HG02678 (cell line): ENCODE results near the gene KLLN.
"Not testable (repeated sequence)": the region's sequence is repeated elsewhere in the genome, so short reads cannot be mapped to it uniquely, and the experiment has no call there.

Experiments used
- ATAC-seq: cut with Tn5 transposase; IDR thresholded peaks from one replicate; pipeline ENCODE4 v1.9.1; 2021; ENCODE audit warnings: mild to moderate bottlenecking, moderate library complexity; ENCODE audit not compliant: unreplicated experiment

KLLN gene

GRCh38 chr10:87866412-87866974 is 3.2 kb upstream of the KLLN start:
- ATAC-seq: no peak

DNA sequence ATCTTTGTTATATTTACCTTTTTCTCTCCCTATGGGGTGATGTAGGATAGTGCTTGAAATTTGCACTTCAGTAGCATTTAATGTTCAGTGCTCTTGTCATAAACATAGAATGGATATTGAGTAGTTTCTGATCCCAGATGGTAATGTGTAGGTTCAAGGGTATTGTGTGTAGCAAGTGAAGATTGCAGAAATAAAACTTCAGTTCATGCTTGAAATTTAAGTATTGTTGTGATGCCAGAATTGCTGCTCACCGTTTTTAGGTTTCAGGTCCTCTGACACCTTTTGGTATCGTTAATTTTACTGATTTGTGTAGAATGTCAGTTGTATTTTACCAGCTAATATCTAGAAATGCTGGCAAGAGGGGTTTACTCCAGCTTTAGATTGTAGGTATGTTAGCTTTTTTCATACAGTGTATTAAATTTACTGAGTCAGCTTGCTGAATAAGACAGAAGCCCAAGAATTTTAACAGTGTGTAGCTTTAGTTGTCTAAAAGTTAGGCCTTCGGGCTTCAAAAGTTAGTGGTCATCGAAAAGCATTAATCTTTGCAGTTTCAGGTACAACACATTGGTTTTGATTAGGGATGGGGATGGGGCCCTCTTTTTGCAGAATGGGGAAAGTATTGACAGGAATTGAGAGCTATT is 2.0 kb upstream of the KLLN start:
- ATAC-seq: no peak

DNA sequence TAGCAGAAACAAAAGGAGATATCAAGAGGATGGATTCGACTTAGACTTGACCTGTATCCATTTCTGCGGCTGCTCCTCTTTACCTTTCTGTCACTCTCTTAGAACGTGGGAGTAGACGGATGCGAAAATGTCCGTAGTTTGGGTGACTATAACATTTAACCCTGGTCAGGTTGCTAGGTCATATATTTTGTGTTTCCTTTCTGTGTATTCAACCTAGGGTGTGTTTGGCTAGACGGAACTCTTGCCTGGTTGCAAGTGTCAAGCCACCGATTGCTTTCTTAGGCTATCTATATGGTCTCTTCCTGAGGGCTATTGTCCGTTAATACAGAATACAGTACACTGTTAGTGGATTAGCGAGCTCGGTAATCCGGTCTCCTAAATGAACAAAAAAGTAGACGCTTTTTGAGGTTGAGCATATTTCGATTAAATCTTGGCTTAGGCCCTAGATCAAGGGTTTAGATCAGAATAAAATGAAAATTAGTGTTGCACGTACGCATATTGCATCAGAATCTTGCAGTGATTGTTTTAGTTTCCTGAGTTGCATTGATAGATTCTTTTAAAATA is 1.2 kb upstream of the KLLN start:
- ATAC-seq: no peak

DNA sequence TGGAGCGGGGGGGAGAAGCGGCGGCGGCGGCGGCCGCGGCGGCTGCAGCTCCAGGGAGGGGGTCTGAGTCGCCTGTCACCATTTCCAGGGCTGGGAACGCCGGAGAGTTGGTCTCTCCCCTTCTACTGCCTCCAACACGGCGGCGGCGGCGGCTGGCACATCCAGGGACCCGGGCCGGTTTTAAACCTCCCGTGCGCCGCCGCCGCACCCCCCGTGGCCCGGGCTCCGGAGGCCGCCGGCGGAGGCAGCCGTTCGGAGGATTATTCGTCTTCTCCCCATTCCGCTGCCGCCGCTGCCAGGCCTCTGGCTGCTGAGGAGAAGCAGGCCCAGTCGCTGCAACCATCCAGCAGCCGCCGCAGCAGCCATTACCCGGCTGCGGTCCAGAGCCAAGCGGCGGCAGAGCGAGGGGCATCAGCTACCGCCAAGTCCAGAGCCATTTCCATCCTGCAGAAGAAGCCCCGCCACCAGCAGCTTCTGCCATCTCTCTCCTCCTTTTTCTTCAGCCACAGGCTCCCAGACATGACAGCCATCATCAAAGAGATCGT is 690 bp upstream of the KLLN start:
- not testable (repeated sequence) for ATAC-seq

GRCh38 chr10:87862679-87863052 is 667 bp downstream of the KLLN start:
- ATAC-seq: peak; percentile 16

DNA sequence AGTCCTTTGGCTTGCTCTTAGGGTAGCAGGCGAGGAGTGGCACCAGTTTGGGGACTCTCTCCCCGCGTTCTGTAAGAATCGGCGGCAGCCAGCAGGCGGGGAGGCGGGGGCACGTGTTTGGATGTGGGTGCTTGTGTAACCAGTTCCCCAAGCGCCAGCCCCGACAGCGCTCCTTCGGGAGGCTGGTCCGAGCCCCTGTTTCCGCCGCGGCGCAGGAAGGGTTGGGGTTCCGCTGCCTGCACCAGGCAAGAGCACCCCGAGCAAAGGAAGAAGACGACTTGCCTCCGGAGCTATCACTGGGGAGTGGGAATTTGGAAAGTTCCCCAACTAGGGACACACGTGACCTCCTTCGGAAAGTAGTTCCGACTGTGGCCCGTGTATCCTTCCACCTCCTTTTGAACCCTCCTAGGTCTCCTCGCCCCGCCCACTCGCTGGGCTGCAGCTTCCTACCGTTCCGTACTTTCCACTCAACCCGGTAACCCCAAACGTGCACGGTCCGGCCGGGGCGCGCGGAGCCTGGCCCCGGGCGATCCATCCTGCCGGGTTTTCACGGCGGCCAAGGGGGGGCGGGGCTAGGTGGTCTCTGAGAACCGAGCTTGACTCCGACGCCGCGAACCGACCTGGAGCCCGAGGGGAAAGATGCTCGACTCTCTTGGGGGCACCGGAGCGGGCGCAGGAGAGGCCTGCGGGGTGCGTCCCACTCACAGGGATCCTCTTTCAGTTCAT is 1.2 kb downstream of the KLLN start:
- ATAC-seq: peak; percentile 50

GRCh38 chr10:87861566-87861952 is 1.8 kb downstream of the KLLN start:
- ATAC-seq: peak; percentile 13

GRCh38 chr10:87860816-87861403 is 2.4 kb downstream of the KLLN start:
- no peak for ATAC-seq

DNA sequence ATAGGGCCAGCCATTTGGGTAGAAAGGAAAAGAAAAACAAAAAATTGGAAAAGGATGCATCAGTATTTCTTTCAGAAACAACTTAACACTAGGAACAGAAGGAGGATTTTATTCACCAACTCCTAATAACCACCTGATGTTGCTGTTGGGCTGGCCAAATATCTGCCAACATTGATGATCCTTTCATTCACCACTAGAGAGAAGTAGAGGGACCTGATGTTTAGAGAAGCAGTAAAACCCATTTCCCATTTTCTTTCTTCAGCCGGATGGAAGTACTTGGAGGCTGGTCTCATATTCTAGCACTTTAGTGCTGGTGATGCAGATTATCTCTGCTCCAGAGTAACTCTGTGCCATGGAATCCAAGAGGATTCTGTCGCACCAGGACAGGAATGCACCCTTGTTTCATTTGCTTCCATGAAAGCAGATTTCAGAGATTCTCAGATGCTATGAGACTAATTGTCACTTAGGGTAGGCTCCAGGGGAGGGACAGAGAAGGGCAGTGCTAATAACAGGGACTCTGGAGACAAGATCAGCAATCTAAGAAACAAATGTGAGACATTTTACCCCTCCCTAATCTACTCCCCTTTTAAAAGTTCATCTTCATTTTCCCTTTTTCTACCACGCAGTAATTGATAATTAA is 3.1 kb downstream of the KLLN start:
- no peak for ATAC-seq

DNA sequence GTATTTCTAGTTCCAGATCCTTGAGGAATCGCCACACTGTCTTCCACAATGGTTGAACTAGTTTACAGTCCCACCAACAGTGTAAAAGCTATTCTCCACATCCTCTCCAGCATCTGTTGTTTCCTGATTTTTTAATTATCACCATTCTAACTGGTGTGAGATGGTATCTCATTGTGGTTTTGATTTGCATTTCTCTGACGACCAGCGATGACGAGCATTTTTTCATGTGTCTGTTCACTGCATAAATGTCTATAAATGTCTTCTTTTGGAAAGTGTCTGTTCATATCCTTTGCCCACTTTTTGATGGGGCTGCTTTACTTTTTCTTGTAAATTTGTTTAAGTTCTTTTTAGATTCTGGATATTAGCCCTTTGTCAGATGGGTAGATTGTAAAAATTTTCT is 7.7 kb downstream of the KLLN start:
- not testable (repeated sequence) for ATAC-seq

- ATAC-seq: not testable (repeated sequence)
These were observed 8.1 kb downstream of the KLLN start for GRCh38 chr10:87855247-87855646.

DNA sequence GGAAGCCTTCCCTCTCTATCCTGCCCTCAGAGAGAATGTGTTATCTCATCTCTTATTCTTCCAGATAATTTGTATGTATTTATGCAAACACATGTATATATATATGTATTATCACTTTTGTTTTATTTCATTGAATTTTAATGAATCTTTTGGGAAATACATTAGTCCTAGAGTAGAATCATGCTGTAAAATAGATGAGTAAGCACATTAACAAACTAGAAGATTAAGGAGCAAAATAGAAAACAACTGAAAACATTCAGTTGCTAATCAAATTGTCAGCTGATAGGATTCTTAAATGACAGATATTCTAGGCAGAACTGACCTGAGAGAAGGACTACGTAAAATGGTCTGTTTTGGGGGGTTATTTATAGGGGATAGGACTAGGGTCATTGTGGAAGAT is 11.2 kb downstream of the KLLN start:
- ATAC-seq: no peak

DNA sequence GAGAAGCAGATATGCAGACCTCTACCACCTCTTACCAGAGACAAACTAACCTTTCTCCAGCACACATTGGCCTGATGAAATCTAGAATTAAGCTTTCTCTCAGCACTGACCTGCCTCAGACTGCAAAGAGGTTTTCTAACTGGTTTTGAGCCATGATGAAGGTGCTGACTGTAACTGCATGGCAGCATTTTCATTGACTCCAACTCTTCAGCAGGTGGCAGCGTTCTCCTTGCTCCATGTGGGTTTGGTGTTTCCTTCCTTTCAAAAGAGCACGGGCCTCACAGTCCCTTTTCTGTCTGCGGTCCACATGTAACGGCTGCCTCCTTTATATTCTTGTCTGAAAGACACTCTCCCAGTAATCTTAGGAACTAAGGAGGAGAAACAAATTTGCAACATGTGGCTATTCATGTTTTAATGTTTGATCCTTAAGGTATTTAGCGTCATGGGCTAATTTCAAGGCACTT is 12.6 kb downstream of the KLLN start:
- peak; percentile 78 for ATAC-seq

DNA sequence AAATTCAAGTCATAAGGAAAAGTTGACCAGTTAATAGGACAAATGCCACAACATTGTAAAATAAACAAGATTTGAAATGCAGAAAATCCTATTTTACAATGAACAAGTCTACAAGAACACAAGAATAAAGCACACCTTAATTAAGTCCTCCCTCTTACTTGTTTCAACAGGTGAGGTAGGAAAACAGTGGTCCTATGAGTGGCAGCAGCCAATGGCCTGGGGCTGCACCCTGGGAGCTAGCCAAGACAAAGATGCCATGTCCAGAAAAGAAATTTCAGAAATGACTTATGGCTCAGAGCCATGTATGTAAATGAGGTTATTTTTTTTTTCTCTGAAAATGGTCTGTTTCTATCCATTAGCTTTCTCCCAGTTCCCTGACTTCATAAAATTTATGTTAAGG is 14.3 kb downstream of the KLLN start:
- ATAC-seq: no peak

- ATAC-seq: no peak
These were observed 15.8 kb downstream of the KLLN start for GRCh38 chr10:87847550-87847949.

DNA sequence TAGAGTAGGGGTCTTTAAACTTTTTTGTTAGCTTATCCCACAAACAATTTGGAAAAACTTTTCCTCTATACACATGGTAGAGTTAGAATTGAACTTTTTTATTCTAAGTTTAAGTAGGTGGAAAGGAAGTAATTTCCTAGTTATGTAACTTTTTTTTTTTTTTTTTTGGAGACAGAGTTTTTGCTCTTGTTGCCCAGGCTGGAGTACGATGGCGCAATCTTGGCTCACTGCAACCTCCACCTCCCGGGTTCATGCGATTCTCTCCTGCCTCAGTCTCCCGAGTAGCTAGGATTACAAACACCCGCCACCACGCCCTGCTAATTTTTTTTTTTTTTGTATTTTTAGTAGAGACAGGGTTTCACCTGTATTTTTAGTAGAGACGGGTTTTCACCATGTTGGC is 16.6 kb downstream of the KLLN start:
- ATAC-seq: not testable (repeated sequence)

DNA sequence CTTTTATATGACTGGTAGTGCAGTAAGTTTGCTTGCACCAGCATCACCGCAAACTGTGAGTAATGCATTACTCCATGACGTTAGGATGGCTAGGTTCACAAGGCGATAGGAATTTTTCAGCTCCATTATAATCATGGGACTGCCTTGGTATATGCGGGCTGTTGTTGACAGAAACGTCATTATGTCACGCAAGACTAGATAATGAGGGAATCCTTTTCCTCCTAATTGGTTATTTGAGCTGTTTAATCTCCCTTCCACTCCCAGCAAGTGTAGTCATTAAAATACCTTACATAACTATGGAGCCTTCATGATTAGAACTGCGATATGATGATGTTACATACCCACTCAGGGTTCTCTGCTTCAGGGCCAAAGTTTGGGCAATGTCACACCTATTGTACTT is 17.3 kb downstream of the KLLN start:
- ATAC-seq: no peak

DNA sequence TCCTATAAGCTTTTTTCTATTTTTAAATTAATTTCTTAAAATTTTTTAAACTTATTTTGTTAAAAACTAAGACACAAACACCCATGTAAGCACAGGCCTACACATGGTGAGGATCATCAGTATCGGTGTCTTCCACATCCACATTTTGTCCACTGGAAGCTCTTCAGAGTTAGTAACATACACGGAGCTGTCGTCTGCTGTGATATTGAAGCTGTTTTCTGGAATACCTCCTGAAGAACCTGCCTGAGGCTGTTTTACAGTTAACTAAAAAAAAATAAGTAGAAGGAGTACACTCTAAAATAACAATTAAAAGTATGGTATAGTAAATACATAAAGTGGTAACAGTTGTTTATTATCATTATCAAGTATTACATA is 17.7 kb downstream of the KLLN start:
- no peak for ATAC-seq

- no peak for ATAC-seq
These were observed 18.3 kb downstream of the KLLN start for GRCh38 chr10:87844837-87845623.

GRCh38 chr10:87843714-87844113 is 19.6 kb downstream of the KLLN start:
- ATAC-seq: no peak
